ENCODE measurements around the gene INTS3.
"Not testable (repeated sequence)": the region's sequence is repeated elsewhere in the genome, so short reads cannot be mapped to it uniquely, and the experiment has no call there.

Gene INTS3

GRCh38 chr1:153699768-153700167, 28.1 kb upstream of the INTS3 start:
- no peak for DNase-seq

- DNase-seq: no peak
Observed at GRCh38 chr1:153705484-153705883, 22.4 kb upstream of the INTS3 start.

- no peak for DNase-seq
Observed at GRCh38 chr1:153711026-153711425, 16.8 kb upstream of the INTS3 start.

- DNase-seq: not testable (repeated sequence)
Observed at GRCh38 chr1:153716211-153716610, 11.6 kb upstream of the INTS3 start.

- no peak for DNase-seq
Observed at GRCh38 chr1:153717330-153717729, 10.5 kb upstream of the INTS3 start.

- no peak for DNase-seq
Observed at GRCh38 chr1:153723687-153724086, 4.2 kb upstream of the INTS3 start.

GRCh38 chr1:153724634-153725033, 3.2 kb upstream of the INTS3 start:
- DNase-seq: not testable (repeated sequence)

GRCh38 chr1:153728305-153729066, 636 bp downstream of the INTS3 start:
- peak; percentile 18 for DNase-seq

GRCh38 chr1:153730468-153730988, 2.7 kb downstream of the INTS3 start:
- DNase-seq: no peak

- DNase-seq: no peak
Observed at GRCh38 chr1:153733970-153734369, 6.1 kb downstream of the INTS3 start.

- DNase-seq: no peak
Observed at GRCh38 chr1:153734396-153735089, 6.7 kb downstream of the INTS3 start.

GRCh38 chr1:153735090-153735420, 7.2 kb downstream of the INTS3 start:
- DNase-seq: no peak

GRCh38 chr1:153741986-153742385, 14.1 kb downstream of the INTS3 start:
- DNase-seq: no peak

- DNase-seq: no peak
Observed at GRCh38 chr1:153742411-153743142, 14.7 kb downstream of the INTS3 start.

- DNase-seq: no peak
Observed at GRCh38 chr1:153745417-153745816, 17.6 kb downstream of the INTS3 start.

GRCh38 chr1:153746174-153746573, 18.3 kb downstream of the INTS3 start:
- no peak for DNase-seq

GRCh38 chr1:153748903-153749302, 21.1 kb downstream of the INTS3 start:
- DNase-seq: no peak

- DNase-seq: peak; percentile 85
Observed at GRCh38 chr1:153749408-153750005, 21.7 kb downstream of the INTS3 start.

GRCh38 chr1:153750026-153750995, 22.5 kb downstream of the INTS3 start:
- no peak for DNase-seq

GRCh38 chr1:153752072-153752471, 24.2 kb downstream of the INTS3 start:
- DNase-seq: no peak

GRCh38 chr1:153752571-153753195, 24.8 kb downstream of the INTS3 start:
- no peak for DNase-seq

All from CD4-positive, alpha-beta T cell treated with Interleukin-21 for 1 hour (primary cell).